Uterus (tissue), 2 donors: Measurements from ENCODE around the gene ITPR1.

ENCODE experiments used
- CTCF ChIP-seq, 4 experiments: fragments of 200-600 bp in 2 of 4; fragments of 450-650 bp in 2 of 4; sonication (generic) in 2 of 4; IDR thresholded peaks; one replicate each; pipeline ENCODE4 v1.5.1; 2016 to 2019; ENCODE audit warnings: antibody characterized with exemption in 4 of 4, mild to moderate bottlenecking in 2 of 4, moderate library complexity in 1 of 4
- POLR2A ChIP-seq, 2 donors: fragments of 450-650 bp; IDR thresholded peaks; one replicate each; pipeline ENCODE4 v1.6.1; 2016; ENCODE audit warnings: antibody characterized with exemption in 2 of 2, mild to moderate bottlenecking in 1 of 2, moderate library complexity in 1 of 2

- TF ChIP-seq CTCF (IDR thresholded peaks at IDR 0.05) (no peak), POLR2A (IDR thresholded peaks at IDR 0.05) (no peak)
These were observed 255.0 kb downstream of the ITPR1 start for GRCh38 chr3:4748127-4748526.
